IMR-90 (cell line): ENCODE results near the gene TDRD12. TPM values are rescaled to one million over a fixed set of nuclear protein-coding genes. Genes with fewer than 3 reads are reported as not detected.

Experiments
- ATAC-seq: fragments of 200-7000 bp; cut with Tn5 transposase; 2 replicates; pipeline ENCODE4 v1.9.1; 2020; ENCODE audit warnings: low read depth, mild to moderate bottlenecking, moderate library complexity
- BruUV-seq: library from RNA; stranded (reverse); fragments of 400-500 nt; replicated peaks from 2 replicates; lab custom pipeline; 2021; lab: Mats Ljungman, UMichigan
- CTCF ChIA-PET: fragments of 300-600 bp; formaldehyde crosslinking; extraction: SDS; loops from one replicate; lab custom pipeline; 2021; ENCODE audit warnings: antibody characterized with exemption; lab: Yijun Ruan, JAX
- POLR2A ChIA-PET: fragments of 300-600 bp; sonication (Branson Sonifier 250); formaldehyde crosslinking; loops from one replicate; lab custom pipeline; 2022; ENCODE audit warnings: antibody characterized with exemption; ENCODE audit not compliant: unreplicated experiment; lab: Charles Lee
- DNase-seq: peaks from one replicate; pipeline ENCODE4 v3.0.0; 2013
- H2AFZ ChIP-seq: replicated peaks from 2 replicates; pipeline ENCODE3; 2013; ENCODE audit warnings: low read length, mild to moderate bottlenecking; ENCODE audit not compliant: poor library complexity
- H2AK5ac ChIP-seq: 2 replicates; pipeline ENCODE4 v1.6.1; 2013; ENCODE audit warnings: low read depth, low read length, inconsistent platforms
- H2AK9ac ChIP-seq: replicated peaks from 2 replicates; pipeline ENCODE3; 2013; ENCODE audit warnings: mild to moderate bottlenecking, low read depth, low read length, moderate library complexity; ENCODE audit not compliant: poor library complexity
- H2BK120ac ChIP-seq: 2 replicates; pipeline ENCODE4 v1.6.1; 2013; ENCODE audit warnings: low read depth, low read length, inconsistent platforms
- H2BK15ac ChIP-seq: 3 replicates; pipeline ENCODE4 v1.6.1; 2013; ENCODE audit warnings: low read depth, low read length, inconsistent platforms
- H2BK20ac ChIP-seq: 2 replicates; pipeline ENCODE4 v1.6.1; 2013; ENCODE audit warnings: low read depth, mild to moderate bottlenecking, inconsistent platforms, low read length, moderate library complexity
- H2BK5ac ChIP-seq: 2 replicates; pipeline ENCODE4 v1.6.1; 2013; ENCODE audit warnings: mild to moderate bottlenecking, low read depth, low read length, inconsistent platforms; ENCODE audit not compliant: poor library complexity, severe bottlenecking
- H3K14ac ChIP-seq: replicated peaks from 2 replicates; pipeline ENCODE4 v1.6.1; 2013; ENCODE audit warnings: low read depth, low read length, inconsistent platforms
- H3K18ac ChIP-seq: 2 replicates; pipeline ENCODE4 v1.6.1; 2013; ENCODE audit warnings: low read depth, low read length, control low read depth
- H3K23ac ChIP-seq: 2 replicates; pipeline ENCODE4 v1.6.1; 2013; ENCODE audit warnings: low read depth, low read length, inconsistent platforms
- H3K27ac ChIP-seq: 2 replicates; pipeline ENCODE4 v1.5.1; 2013; ENCODE audit warnings: mild to moderate bottlenecking, control low read depth, low read length; ENCODE audit not compliant: insufficient read depth
- H3K27me3 ChIP-seq: 2 replicates; pipeline ENCODE4 v1.6.1; 2013; ENCODE audit warnings: low read length; ENCODE audit not compliant: control insufficient read depth, insufficient read depth
- H3K36me3 ChIP-seq: 2 replicates; pipeline ENCODE4 v1.6.1; 2013; ENCODE audit warnings: low read length, mixed read lengths; ENCODE audit not compliant: control insufficient read depth, insufficient read depth
- H3K4ac ChIP-seq: 2 replicates; pipeline ENCODE4 v1.6.1; 2013; ENCODE audit warnings: low read depth, low read length, inconsistent platforms
- H3K4me1 ChIP-seq: 2 replicates; pipeline ENCODE4 v1.6.1; 2013; ENCODE audit warnings: low read length, mixed read lengths; ENCODE audit not compliant: control insufficient read depth, insufficient read depth
- H3K4me2 ChIP-seq: 2 replicates; pipeline ENCODE4 v1.6.1; 2013; ENCODE audit warnings: low read depth, mild to moderate bottlenecking, control low read depth, low read length, moderate library complexity
- H3K4me3 ChIP-seq: 2 replicates; pipeline ENCODE4 v1.5.1; 2013; ENCODE audit warnings: low read depth, mild to moderate bottlenecking, control low read depth, low read length, moderate library complexity; ENCODE audit not compliant: insufficient read depth
- H3K56ac ChIP-seq: 2 replicates; pipeline ENCODE4 v1.6.1; 2013; ENCODE audit warnings: low read length, inconsistent platforms; ENCODE audit not compliant: insufficient read depth; ENCODE audit errors: extremely low read depth
- H3K79me1 ChIP-seq, 2 experiments: 2 replicates each; pipeline ENCODE4 v1.6.1; 2013; ENCODE audit warnings: low read length in 2 of 2, inconsistent platforms in 1 of 2, low read depth in 1 of 2
- H3K9ac ChIP-seq: 2 replicates; pipeline ENCODE4 v1.6.1; 2013; ENCODE audit warnings: low read depth, low read length, control low read depth
- H3K9me1 ChIP-seq: 2 replicates; pipeline ENCODE4 v1.6.1; 2013; ENCODE audit warnings: low read length, inconsistent platforms; ENCODE audit not compliant: insufficient read depth
- H3K9me3 ChIP-seq: 2 replicates; pipeline ENCODE4 v1.6.1; 2013; ENCODE audit warnings: low read length; ENCODE audit not compliant: control insufficient read depth, insufficient read depth
- H4K20me1 ChIP-seq: 2 replicates; pipeline ENCODE4 v1.6.1; 2013; ENCODE audit warnings: low read length, inconsistent platforms; ENCODE audit not compliant: insufficient read depth
- H4K5ac ChIP-seq: 2 replicates; pipeline ENCODE4 v1.6.1; 2013; ENCODE audit warnings: mild to moderate bottlenecking, low read depth, low read length, control low read depth
- H4K8ac ChIP-seq, 2 experiments: 2 replicates each; pipeline ENCODE4 v1.6.1; 2013; ENCODE audit warnings: low read depth in 2 of 2, low read length in 2 of 2, control low read depth in 1 of 2, inconsistent platforms in 1 of 2
- H4K91ac ChIP-seq: 2 replicates; pipeline ENCODE4 v1.6.1; 2013; ENCODE audit warnings: low read depth, low read length, inconsistent platforms; ENCODE audit not compliant: insufficient read depth
- CEBPB ChIP-seq: IDR thresholded peaks from 2 replicates; pipeline ENCODE4 v1.6.1; 2012; ENCODE audit warnings: low read depth, low read length, improper control_type of control experiment
- MAFK ChIP-seq: IDR thresholded peaks from 2 replicates; pipeline ENCODE4 v1.6.1; 2012; ENCODE audit warnings: low read depth, low read length, improper control_type of control experiment
- NFE2L2 ChIP-seq: fragments of 150-350 bp; IDR thresholded peaks from 2 replicates; pipeline ENCODE4 v1.6.1; 2016; ENCODE audit warnings: low read depth, mild to moderate bottlenecking, low read length
- RFX5 ChIP-seq: IDR thresholded peaks from 2 replicates; pipeline ENCODE4 v1.8.0; 2012; ENCODE audit warnings: low read depth, mild to moderate bottlenecking, low read length, moderate library complexity
- USF2 ChIP-seq: fragments of 150-350 bp; IDR thresholded peaks from 2 replicates; pipeline ENCODE4 v1.6.1; 2017; ENCODE audit warnings: mild to moderate bottlenecking, antibody characterized with exemption, low read length, low read depth
- dilution Hi-C: fragments of 300-500 bp; cut with HindIII; formaldehyde crosslinking; loops from one replicate; pipeline ENCODE4 v1.14.3; 2018; ENCODE audit warnings: low sequenced_read_pairs; ENCODE audit not compliant: unreplicated experiment
- in situ Hi-C: fragments of 300-500 bp; cut with MboI; formaldehyde crosslinking; loops from 3 replicates; pipeline ENCODE4 v1.14.3; 2019; ENCODE audit warnings: low sequenced_read_pairs, inconsistent platforms, mixed read lengths
- intact Hi-C: fragments of 100-400 bp; cut with micrococcal nuclease; formaldehyde crosslinking; loops from 2 replicates; pipeline ENCODE4 v1.10.0; 2022
- polyA plus RNA-seq, 3 experiments: library from polyadenylated mRNA; depleted of rRNA; stranded (reverse); fragments of >200 nt; gene quantifications; 2 replicates each; pipeline ENCODE4 v1.2.3, GENCODE V29; 2012; ENCODE audit warnings: low replicate concordance in 1 of 3
- total RNA-seq: library from RNA; depleted of rRNA; stranded (reverse); fragments of >200 nt; gene quantifications from 2 replicates; pipeline ENCODE4 v1.2.3, GENCODE V29; 2012
- TF ChIP-seq, protein P1 (sequence below): conservative IDR thresholded peaks from 2 replicates; pipeline ENCODE4 v1.5.1; 2012; ENCODE audit warnings: mild to moderate bottlenecking, low read depth, low read length, improper control_type of control experiment

The TDRD12 gene
- total and polyA plus RNA-seq, 2 of the 4 experiments (the other 2 are of a cell fraction): under 0.01 to 0.07 TPM

DNA sequence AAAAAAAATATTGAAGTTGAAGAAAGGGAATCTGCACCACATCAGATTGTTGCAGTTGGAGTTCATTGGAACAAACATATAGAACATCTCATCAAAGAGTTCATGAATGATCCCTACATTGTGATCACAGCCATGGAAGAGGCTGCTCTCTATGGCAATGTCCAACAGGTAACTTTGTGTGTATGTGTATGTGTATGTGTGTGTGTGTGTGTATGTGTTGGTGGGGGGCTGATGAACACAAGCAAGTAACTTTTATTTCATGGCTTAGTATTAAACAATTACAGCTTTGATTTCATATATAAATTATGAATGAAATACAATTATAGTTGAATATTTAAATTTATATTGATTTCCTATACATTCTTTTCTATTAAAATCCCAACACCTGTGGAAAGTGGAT lies 80.6 kb downstream of the TDRD12 start:
- no peak overlapping the region for H3K18ac ChIP-seq
- H2BK5ac ChIP-seq: no peak overlapping the region
- H4K5ac ChIP-seq: no peak overlapping the region
- DNase-seq (no peak), ATAC-seq (no peak)
- in situ Hi-C loops: no loop called here
- CTCF ChIA-PET: no interaction called here
- no peak overlapping the region for H3K14ac ChIP-seq
- no peaks in the 10 kb centered on the region for H3K4me1 ChIP-seq
- intact Hi-C loops: no loop called here
- no peaks in the 10 kb centered on the region for H4K20me1 ChIP-seq
- no peak for TF ChIP-seq MAFK
- no peak for TF ChIP-seq RFX5
- no peak for TF ChIP-seq NFE2L2
- TF ChIP-seq CEBPB: no peak
- TF ChIP-seq USF2: no peak
- TF ChIP-seq, protein P1, sequence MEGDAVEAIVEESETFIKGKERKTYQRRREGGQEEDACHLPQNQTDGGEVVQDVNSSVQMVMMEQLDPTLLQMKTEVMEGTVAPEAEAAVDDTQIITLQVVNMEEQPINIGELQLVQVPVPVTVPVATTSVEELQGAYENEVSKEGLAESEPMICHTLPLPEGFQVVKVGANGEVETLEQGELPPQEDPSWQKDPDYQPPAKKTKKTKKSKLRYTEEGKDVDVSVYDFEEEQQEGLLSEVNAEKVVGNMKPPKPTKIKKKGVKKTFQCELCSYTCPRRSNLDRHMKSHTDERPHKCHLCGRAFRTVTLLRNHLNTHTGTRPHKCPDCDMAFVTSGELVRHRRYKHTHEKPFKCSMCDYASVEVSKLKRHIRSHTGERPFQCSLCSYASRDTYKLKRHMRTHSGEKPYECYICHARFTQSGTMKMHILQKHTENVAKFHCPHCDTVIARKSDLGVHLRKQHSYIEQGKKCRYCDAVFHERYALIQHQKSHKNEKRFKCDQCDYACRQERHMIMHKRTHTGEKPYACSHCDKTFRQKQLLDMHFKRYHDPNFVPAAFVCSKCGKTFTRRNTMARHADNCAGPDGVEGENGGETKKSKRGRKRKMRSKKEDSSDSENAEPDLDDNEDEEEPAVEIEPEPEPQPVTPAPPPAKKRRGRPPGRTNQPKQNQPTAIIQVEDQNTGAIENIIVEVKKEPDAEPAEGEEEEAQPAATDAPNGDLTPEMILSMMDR: no peak
- no peak overlapping the region for H2BK15ac ChIP-seq
- H3K36me3 ChIP-seq: no peaks in the 10 kb centered on the region
- H2AK5ac ChIP-seq: no peak overlapping the region
- H3K9me1 ChIP-seq: no peaks in the 10 kb centered on the region
- H2BK120ac ChIP-seq: no peak overlapping the region
- no peak overlapping the region for H2AK9ac ChIP-seq
- no peak overlapping the region for H3K4ac ChIP-seq
- H4K8ac ChIP-seq: no peak overlapping the region
- H3K9ac ChIP-seq: no peak overlapping the region
- H3K27ac ChIP-seq: no peak overlapping the region
- no peak overlapping the region for H2BK20ac ChIP-seq
- H2AFZ ChIP-seq: no peak overlapping the region
- no peak overlapping the region for H4K91ac ChIP-seq
- dilution Hi-C loops: no loop called here
- H3K27me3 ChIP-seq: peaks cover 5% of the 10 kb centered on the region; the same call in 1 of the 2 replicates
- H3K9me3 ChIP-seq: no peaks in the 10 kb centered on the region
- H3K23ac ChIP-seq: no peak overlapping the region
- H3K4me3 ChIP-seq: no peak overlapping the region
- no peaks in the 10 kb centered on the region for H3K79me1 ChIP-seq
- BruUV-seq: no TSS peak
- no peak overlapping the region for H3K56ac ChIP-seq
- H3K4me2 ChIP-seq: no peak overlapping the region
- POLR2A ChIA-PET: no interaction called here
